HG03342 (cell line): ENCODE measurements around the gene PTH2.

Experiments
- ATAC-seq: cut with Tn5 transposase; IDR thresholded peaks from one replicate; pipeline ENCODE4 v1.9.1; 2021; ENCODE audit warnings: mild to moderate bottlenecking, moderate library complexity; ENCODE audit not compliant: unreplicated experiment

Gene PTH2

GRCh38 chr19:49415102-49415809 lies 8.0 kb downstream of the PTH2 start:
- no peak for ATAC-seq

GRCh38 chr19:49414256-49414655 lies 9.0 kb downstream of the PTH2 start:
- ATAC-seq = no peak

- no peak for ATAC-seq
These were observed 9.9 kb downstream of the PTH2 start for GRCh38 chr19:49413348-49413747.

GRCh38 chr19:49411681-49412326 lies 11.4 kb downstream of the PTH2 start:
- no peak for ATAC-seq

DNA sequence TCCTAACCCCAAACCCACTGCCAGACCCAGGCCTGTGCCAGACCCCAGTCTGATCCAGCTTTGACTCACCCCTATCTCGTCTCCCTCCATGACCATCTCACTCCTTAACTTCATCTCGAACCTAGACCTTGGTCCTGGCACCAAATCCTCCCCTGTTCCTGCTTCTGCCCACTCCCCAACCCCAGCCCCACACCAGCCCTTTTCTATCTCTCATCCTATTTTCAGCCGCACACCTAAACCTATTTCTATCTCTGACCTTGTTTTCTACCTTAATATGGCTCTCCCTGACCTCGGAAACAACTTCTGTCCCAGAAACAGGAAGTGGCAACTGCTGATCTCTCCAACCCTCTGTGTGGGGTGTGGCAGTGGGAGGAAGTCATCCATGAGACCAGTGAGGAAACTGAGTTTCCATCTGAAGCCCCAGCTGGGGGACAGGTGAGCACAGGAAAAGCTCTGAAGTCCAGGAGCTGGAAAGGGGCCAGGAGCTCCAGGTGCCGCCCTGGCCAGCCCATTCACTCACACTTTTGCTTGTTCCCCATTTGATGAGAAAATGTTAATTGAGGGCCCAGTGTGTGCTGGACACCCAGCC lies 13.7 kb downstream of the PTH2 start:
- ATAC-seq = no peak

GRCh38 chr19:49408816-49409440 lies 14.3 kb downstream of the PTH2 start:
- no peak for ATAC-seq

GRCh38 chr19:49407482-49408015 lies 15.7 kb downstream of the PTH2 start:
- no peak for ATAC-seq

DNA sequence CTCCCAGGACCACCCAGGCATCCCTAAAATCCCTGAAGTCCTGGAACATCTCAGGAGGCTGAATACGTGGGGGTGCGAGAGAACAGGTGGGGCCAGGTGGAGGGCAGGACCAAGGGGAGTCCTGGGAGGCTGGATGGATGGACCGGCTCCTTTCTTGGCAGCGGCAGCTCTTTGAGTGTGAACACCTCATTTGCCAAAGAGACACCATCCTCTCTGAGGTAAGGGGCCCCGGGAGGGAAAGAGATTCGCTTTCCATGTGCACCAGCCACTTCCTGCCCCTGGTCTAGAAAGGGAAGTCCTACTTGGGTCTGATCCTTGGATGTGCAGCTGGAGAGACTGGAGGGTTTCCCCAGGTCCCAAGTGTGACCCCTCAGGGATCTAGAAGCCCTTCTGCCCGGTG lies 16.2 kb downstream of the PTH2 start:
- no peak for ATAC-seq

DNA sequence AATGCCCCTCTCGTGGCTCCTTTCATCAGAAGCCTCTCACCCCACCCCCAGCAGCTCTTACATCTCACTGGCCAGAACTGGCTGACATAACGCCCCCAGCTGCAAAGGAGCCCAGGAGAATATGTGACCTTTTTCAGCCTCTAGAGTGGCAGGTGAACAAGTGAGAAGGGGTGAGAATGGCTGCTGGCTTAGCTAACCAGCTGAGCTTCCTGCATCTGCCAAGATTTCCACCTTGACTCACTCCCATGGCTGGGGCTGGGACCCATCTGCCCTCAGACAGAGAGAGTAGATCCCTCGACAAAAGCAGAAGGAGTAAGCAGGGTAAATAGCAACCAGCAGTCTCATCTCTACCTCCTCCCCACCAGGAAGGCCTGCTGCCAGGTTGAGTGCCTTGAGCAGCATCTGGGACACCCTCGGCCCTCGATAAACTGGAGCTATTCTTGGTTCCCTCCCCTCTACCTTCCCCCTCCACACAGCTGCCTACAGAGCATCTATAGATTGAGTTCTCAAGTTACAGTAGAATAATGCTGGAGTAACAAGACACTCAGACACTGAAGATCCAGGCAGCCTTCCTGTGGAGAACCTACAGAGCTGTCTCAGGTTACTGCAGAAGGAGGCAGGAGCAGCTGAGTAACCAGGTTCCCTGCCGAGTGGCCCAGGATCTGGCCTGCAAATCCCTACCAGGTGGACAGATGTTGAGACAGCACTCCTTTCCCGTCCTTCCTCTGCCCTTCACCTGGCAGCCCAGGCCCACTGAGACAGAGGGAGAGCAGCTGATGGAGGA lies 19.6 kb downstream of the PTH2 start:
- ATAC-seq = no peak

- ATAC-seq = no peak
These were observed 23.2 kb downstream of the PTH2 start for GRCh38 chr19:49400029-49400428.

DNA sequence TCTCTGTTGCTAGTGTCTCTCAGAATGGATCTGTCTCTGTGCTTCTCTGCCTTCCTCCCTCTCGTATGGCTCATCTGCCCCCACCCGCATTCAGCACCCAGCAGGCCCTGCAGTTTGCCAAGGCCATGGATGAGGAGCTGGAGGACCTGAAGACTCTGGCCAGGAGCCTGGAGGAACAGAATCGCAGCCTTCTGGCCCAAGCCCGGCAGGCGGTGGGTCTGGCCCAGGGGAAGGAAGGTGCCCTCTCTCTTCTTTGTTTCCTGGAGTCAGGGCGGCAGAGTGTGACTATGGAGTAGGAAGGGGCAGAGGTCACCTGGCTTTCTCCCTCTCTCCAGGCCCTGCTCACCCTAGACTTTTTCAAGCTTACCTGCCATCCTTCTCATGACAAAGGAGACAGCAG lies 24.3 kb downstream of the PTH2 start:
- no peak for ATAC-seq

DNA sequence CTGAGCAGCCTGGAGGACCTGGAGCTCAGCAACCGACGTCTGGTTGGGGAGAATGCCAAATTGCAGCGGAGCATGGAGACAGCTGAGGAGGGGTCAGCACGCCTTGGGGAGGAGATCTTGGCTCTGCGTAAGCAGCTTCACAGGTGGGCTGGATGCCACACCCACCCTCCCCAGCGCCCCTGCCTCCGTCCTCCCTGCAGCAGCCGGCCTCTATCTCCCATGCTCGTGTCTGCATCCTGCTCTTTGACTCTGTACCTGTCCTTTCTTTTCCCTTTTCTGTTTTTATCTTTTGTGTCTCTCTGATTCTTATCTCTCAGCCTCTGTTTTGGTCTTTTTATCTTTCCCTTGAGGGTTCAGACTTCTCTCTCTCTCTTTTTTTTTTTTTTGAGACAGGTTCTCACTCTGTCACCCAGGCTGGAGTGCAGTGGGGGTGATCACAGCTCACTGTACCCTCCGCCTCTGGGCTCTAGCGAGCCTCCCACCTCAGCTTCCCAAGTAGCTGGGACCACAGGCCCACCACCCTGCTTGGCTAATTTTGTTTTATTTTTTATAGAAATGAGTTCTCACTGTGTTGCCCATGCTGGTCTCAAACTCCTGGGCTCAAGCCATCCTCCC lies 25.1 kb downstream of the PTH2 start:
- no peak for ATAC-seq

DNA sequence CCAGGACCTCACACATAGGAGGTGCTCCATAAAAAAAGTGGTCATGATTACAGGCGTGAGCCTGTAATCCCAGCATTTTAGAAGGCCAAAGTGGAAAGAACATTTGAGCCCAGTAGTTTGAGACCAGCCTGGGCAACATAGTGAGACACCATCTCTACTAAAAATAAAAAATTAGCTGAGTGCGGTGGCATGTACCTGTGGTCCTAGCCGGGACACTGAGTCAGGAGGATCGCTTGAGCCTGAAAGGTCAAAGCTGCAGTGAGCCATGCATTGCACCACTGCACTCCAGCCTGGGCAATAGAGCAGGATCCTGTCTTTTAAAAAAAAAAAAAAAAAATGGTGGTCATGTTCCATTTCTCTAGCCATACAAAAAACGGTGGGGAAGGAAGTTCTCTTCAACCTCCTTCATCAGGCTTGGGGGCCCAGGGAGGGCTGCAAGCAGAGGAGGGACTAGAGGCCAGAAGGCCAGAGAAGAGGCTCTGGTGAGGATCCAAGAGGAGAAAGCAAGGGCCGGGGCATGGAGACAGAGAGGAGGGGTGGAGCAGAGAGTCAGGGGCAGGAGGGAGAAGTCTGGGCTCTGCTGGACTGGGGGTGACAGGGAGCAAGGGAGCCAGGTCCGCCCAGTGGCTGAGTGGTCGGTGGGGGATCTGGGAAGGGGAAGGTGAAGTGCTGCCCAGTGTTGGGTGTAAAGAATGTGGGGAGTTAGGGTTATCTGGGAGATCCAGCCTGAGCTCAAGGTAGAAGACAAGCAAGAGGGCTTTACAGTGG lies 26.3 kb downstream of the PTH2 start:
- no peak for ATAC-seq

DNA sequence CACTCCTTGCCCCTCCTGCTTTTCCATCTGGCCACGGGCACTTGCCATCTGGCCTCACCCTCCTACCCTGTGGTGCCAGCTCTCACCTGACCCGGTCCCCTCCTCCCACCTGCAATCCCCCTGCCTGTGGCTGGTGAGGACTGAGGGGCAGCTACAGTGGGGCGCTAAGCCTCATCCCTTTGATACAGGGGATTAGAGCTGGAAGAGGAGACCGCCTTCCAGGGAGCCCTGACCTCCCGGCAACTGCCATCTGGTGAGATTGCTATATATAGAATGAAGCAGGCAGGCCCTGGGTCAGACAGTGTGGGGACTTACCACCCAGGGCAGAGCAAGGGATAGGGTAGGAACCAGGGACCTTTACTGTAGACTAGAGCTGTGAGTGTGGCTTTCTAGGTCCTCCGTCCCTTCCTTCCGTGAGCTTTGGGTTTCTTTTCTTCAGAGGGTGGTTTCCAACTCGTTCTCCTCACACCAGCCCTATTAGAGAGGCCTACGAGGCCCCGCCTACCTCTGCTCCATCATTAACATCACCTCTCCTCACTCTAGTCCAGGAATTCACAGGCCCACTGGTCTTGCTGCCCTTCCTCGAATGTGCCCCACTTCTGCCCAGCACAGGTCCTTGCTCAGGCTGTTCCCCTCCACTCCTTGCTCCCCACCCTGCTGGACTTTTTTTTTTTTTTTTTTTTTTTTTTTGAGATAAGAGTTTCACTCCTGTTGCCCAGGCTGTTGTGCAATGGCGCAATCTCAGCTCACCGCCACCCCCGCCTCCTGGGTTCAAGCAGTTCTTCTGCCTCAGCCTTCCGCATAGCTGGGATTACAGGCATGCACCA lies 27.4 kb downstream of the PTH2 start:
- ATAC-seq = no peak

GRCh38 chr19:49393881-49394280 lies 29.4 kb downstream of the PTH2 start:
- ATAC-seq = no peak

DNA sequence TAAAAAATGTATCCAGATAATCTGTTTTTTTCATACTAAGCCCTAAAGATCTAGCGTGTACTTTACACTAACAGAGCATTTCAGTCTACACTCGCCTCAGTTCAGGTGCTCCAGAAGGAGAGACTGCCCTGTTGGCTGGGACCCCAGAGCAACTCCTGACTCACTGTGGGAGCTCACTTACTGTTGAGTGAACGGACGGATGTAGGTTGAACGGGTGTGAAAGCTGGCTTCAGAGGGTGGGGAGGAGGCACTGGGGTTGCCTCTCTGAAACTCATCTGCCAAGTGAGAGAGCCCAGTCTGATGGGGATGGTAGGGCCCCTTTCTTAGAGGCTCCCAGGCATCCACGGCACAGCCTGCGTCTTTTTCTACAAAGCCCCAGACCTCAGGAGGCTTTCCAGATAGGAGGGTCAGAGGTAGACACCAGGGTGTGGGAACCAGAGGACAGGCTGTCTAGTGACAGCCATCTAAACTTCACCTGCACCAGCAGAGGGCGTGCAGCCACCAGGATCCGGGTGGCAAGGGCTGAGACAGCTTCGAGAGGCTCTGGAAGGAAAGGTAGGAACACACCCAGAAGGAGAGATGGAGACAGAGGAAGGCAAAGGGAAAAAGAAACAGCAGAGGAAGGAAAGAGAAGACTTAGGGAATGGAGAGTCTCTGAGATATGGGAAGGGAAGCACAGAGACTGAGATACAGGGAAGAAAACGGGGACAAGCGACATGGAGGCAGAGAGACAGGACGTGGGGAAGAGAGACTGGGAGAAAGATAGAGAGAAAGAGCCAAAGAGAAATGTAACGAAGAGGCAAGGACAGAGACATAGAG lies 31.5 kb downstream of the PTH2 start:
- no peak for ATAC-seq

DNA sequence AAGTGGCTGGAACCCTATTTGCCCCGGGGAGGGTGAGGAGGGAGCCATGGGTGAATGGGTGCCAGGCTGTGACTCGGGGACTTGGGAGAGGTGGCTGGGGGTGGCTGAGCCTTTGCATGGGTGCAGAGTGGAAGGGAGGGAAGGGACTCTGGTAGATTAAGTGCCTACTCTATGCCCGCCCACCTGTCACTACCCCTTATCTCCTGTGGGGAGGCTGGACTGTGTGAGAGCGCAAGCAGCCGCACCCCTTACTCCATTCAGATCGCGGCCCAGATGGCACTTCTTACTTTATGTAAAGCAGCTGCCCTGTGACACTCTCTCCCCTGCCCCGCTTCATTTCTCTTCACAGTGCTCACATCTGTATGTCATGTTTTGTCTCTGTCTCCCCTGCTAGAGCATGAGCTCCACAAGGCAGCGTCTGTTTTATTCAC lies 32.3 kb downstream of the PTH2 start:
- ATAC-seq = no peak
